ENCODE measurements around the gene RDH11. TPM values are rescaled to one million over a fixed set of nuclear protein-coding genes. Genes with fewer than 3 reads are reported as not detected.

The RDH11 gene, protein sequence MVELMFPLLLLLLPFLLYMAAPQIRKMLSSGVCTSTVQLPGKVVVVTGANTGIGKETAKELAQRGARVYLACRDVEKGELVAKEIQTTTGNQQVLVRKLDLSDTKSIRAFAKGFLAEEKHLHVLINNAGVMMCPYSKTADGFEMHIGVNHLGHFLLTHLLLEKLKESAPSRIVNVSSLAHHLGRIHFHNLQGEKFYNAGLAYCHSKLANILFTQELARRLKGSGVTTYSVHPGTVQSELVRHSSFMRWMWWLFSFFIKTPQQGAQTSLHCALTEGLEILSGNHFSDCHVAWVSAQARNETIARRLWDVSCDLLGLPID
- 10 to 100 TPM; 69.0 to 97.1 TPM for total RNA-seq
- polyA plus RNA-seq (ENCODE audit: insufficient read length in 6 of 6): 10 to 100 TPM; 60.6 to 69.2 (median 66.7) TPM
- long read RNA-seq, donor 1, transcript RDH11-201 (7 exons, 2,588 nt): major isoform, 21 of 28 reads
- long read RNA-seq, donor 1, partial matches to known transcripts: 6 of 28 reads
- long read RNA-seq, donor 1, other reads (novel, unspliced or antisense): 0 of 28 reads
- long read RNA-seq, donor 2, transcript RDH11-201 (7 exons, 2,588 nt): major isoform, 21 of 29 reads
- long read RNA-seq, donor 2, partial matches to known transcripts: 5 of 29 reads
- long read RNA-seq, donor 2, other reads (novel, unspliced or antisense): 0 of 29 reads
- long read RNA-seq, donor 3, transcript RDH11-201 (7 exons, 2,588 nt): major isoform, 14 of 15 reads
- long read RNA-seq, donor 3, partial matches to known transcripts: 0 of 15 reads
- long read RNA-seq, donor 3, other reads (novel, unspliced or antisense): 0 of 15 reads
- long read RNA-seq, donor 4, transcript RDH11-201 (7 exons, 2,588 nt): major isoform, 65 of 78 reads
- long read RNA-seq, donor 4, partial matches to known transcripts: 3 of 78 reads
- long read RNA-seq, donor 4, other reads (novel, unspliced or antisense): 8 of 78 reads
- long read RNA-seq, donor 5, transcript RDH11-201 (7 exons, 2,588 nt): major isoform, 8 of 8 reads
- long read RNA-seq, donor 5, partial matches to known transcripts: 0 of 8 reads
- long read RNA-seq, donor 5, other reads (novel, unspliced or antisense): 0 of 8 reads
- long read RNA-seq, donor 6, transcript RDH11-201 (7 exons, 2,588 nt): major isoform, 6 of 6 reads
- long read RNA-seq, donor 6, partial matches to known transcripts: 0 of 6 reads
- long read RNA-seq, donor 6, other reads (novel, unspliced or antisense): 0 of 6 reads
- long read RNA-seq, donor 7, transcript RDH11-201 (7 exons, 2,588 nt): major isoform, 8 of 8 reads
- long read RNA-seq, donor 7, partial matches to known transcripts: 0 of 8 reads
- long read RNA-seq, donor 7, other reads (novel, unspliced or antisense): 0 of 8 reads
- long read RNA-seq, donor 8, transcript RDH11-201 (7 exons, 2,588 nt): major isoform, 13 of 15 reads
- long read RNA-seq, donor 8, partial matches to known transcripts: 0 of 15 reads
- long read RNA-seq, donor 8, other reads (novel, unspliced or antisense): 0 of 15 reads
- long read RNA-seq, donor 9: 0 reads
- long read RNA-seq, donor 10, transcript RDH11-201 (7 exons, 2,588 nt): major isoform, 119 of 133 reads
- long read RNA-seq, donor 10, partial matches to known transcripts: 1 of 133 reads
- long read RNA-seq, donor 10, other reads (novel, unspliced or antisense): 8 of 133 reads
- long read RNA-seq, donor 11, transcript RDH11-201 (7 exons, 2,588 nt): major isoform, 46 of 59 reads
- long read RNA-seq, donor 11, partial matches to known transcripts: 11 of 59 reads
- long read RNA-seq, donor 11, other reads (novel, unspliced or antisense): 0 of 59 reads
- long read RNA-seq, donor 12, transcript RDH11-201 (7 exons, 2,588 nt): major isoform, 9 of 9 reads
- long read RNA-seq, donor 12, partial matches to known transcripts: 0 of 9 reads
- long read RNA-seq, donor 12, other reads (novel, unspliced or antisense): 0 of 9 reads

DNA sequence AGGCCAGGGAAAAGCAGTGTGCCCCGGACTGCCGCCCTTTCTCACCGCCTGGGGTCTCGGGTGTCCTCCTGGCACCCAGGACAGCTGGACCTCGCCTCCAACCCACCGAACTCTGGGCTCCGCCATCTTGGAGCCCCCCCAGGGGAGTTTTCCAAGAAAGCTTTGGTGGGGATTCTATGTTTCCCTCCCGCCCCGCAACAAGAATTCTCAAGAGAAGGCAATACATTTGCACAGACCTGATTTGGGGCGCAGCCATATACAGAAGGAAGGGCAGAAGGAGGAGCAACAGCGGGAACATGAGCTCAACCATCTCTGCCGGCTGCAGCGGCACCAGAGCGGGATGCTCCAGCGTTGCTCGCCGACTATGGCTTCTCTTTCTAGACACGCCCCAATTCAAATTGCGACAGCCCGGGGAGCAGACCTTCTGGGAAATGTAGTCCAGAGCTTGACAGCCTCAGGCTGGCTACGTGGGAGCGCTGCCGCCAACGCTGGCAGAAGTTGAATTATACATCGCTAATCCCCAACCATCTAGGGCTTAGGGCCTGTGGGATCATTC, at the start of gene RDH11:
RDH11 (minus strand) TSS at position 371 of the 556 bp plus-strand sequence; CDS start at position 310, 61 bp downstream.
- peak; percentile 99 for ATAC-seq
- DNase-seq: peak; percentile 87 to 93 (median 92)
- intact Hi-C loops (cut with DNase I): no loop called here
- Histone ChIP-seq H3K4me1 (peaks cover 5 to 19% of the 10 kb centered on the region in 2 donors), H3K9me3 (no peaks in the 10 kb centered on the region), H3K36me3 (peaks cover 0 to 20% of the 10 kb centered on the region in 2 donors), H3K4me3 (peak within 1 kb of the TSS; percentile 93 to 95), H3K27ac (peak within 1 kb of the TSS; percentile 77 to 83), H3K27me3 (no peaks in the 10 kb centered on the region)
- TF ChIP-seq CTCF (IDR thresholded peaks at IDR 0.05): no peak

DNA sequence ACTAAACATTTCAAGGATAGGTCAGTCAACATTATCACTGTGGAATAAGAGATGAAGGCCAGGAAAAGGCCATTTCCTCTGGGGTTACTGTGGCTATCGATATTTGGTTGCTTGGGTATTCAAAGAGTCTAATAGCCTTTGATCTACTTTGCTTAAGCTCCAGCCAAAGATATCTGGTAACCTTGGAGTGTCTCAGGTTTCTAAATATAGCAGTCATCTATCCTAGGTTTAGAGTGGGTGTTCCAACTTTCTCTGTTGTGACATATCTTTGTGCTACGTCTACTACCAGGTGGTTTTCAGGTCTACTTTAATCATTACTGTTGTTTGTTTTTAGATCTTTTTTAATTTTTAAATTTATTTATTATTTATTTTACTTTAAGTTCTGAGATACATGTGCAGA, 48.5 kb upstream of the RDH11 start:
- Histone ChIP-seq H3K9me3 (peaks cover 0 to 3% of the 10 kb centered on the region in 2 donors), H3K27ac (no peak overlapping the region), H3K36me3 (peaks cover 0 to 31% of the 10 kb centered on the region in 2 donors), H3K4me1 (no peaks in the 10 kb centered on the region), H3K4me3 (no peak overlapping the region), H3K27me3 (no peaks in the 10 kb centered on the region)
- DNase-seq (no peak), ATAC-seq (no peak)
- intact Hi-C loops (cut with DNase I): no loop called here
- no peak for TF ChIP-seq CTCF (IDR thresholded peaks at IDR 0.05)

DNA sequence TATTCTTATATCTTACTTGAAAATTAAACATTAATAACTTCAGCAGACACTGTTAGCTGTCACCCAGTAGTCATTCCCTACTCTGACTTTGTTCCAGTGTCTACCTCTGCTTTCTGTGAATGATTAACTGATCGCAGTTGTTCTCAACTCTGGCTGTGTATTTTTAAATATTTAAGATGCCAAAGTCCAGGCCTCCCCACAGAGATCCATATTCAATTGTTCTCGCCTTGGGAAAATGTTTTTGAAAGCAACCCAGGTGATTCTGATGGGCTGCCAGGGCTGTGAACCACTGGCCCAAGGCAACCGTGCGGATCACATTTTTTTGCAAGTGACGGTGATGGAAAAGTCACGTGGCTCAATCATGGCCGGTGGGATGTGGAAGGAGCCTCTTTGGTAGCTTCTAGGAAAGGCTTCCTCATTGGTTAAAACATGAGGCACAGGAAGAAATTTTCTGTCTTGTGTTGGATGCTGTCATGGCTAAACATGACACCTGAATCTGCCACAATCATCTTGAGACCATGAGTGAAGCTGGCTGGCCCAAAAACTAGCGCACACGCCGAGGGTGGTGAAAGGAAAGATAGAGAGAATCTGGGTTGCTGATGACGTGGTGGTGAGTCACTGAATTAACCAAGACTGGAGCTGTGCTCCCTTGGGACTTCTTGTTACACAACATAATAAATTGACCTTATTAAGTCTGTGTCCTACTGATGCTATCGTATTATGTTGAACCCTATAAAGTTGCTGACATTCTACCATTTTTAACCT, 43.4 kb upstream of the RDH11 start:
- Histone ChIP-seq H3K36me3 (no peaks in the 10 kb centered on the region), H3K9me3 (no peaks in the 10 kb centered on the region), H3K4me3 (no peak overlapping the region), H3K27me3 (no peaks in the 10 kb centered on the region), H3K27ac (no peak overlapping the region), H3K4me1 (no peaks in the 10 kb centered on the region)
- peak; percentile 38 for ATAC-seq
- TF ChIP-seq CTCF (IDR thresholded peaks at IDR 0.05): no peak
- intact Hi-C loops (cut with DNase I): no loop called here
- DNase-seq: no peak
